ENCODE data around the gene KIAA0232.

Gene KIAA0232

GRCh38 chr4:6920171-6920570 is 137.6 kb downstream of the KIAA0232 start:
- no peak for DNase-seq

- DNase-seq, result no peak
These were observed 141.0 kb downstream of the KIAA0232 start for GRCh38 chr4:6923507-6923906.

GRCh38 chr4:6924361-6924779 is 141.8 kb downstream of the KIAA0232 start:
- DNase-seq, result no peak

- no peak for DNase-seq
These were observed 142.9 kb downstream of the KIAA0232 start for GRCh38 chr4:6925357-6925836.

GRCh38 chr4:6926081-6926480 is 143.6 kb downstream of the KIAA0232 start:
- no peak for DNase-seq

GRCh38 chr4:6926681-6927478 is 144.4 kb downstream of the KIAA0232 start:
- DNase-seq, result no peak

- DNase-seq, result no peak
These were observed 145.6 kb downstream of the KIAA0232 start for GRCh38 chr4:6928081-6928480.

- no peak for DNase-seq
These were observed 146.8 kb downstream of the KIAA0232 start for GRCh38 chr4:6929339-6929811.

GRCh38 chr4:6929812-6930464 is 147.4 kb downstream of the KIAA0232 start:
- no peak for DNase-seq

- no peak for DNase-seq
These were observed 149.9 kb downstream of the KIAA0232 start for GRCh38 chr4:6932475-6932874.

- DNase-seq, result no peak
These were observed 150.4 kb downstream of the KIAA0232 start for GRCh38 chr4:6932918-6933317.
